Measurements from ENCODE around the gene USP37.
"Not testable (repeated sequence)": the region's sequence is repeated elsewhere in the genome, so short reads cannot be mapped to it uniquely, and the experiment has no call there.

USP37 gene

GRCh38 chr2:218529990-218530389, 38.2 kb downstream of the USP37 start:
- Histone ChIP-seq H3K4me1 (no peaks in the 10 kb centered on the region), H3K4me3 (no peak overlapping the region), H3K9me3 (no peaks in the 10 kb centered on the region), H3K27me3 (ENCODE audit: low read depth) (no peaks in the 10 kb centered on the region), H3K36me3 (replicated peaks) (peaks cover 55% of the 10 kb centered on the region)
- DNase-seq (ENCODE audit: low spot score in 2 of 2): no peak
- in situ Hi-C loops (cut with MboI; ENCODE audit: low sequenced_read_pairs): no loop called here

GRCh38 chr2:218528409-218528808, 39.7 kb downstream of the USP37 start:
- in situ Hi-C loops (cut with MboI; ENCODE audit: low sequenced_read_pairs); H3K9me3 ChIP-seq; DNase-seq (ENCODE audit: low spot score in 2 of 2); H3K4me3 ChIP-seq; H3K4me1 ChIP-seq; H3K27me3 ChIP-seq (ENCODE audit: low read depth): not testable (repeated sequence)
- H3K36me3 ChIP-seq (replicated peaks): peaks cover 50% of the 10 kb centered on the region

GRCh38 chr2:218523651-218524050, 44.5 kb downstream of the USP37 start:
- in situ Hi-C loops (cut with MboI; ENCODE audit: low sequenced_read_pairs): no loop called here
- DNase-seq (ENCODE audit: low spot score in 2 of 2): no peak
- H3K36me3 ChIP-seq (replicated peaks): peaks cover 26% of the 10 kb centered on the region
- no peaks in the 10 kb centered on the region for H3K4me1 ChIP-seq
- no peaks in the 10 kb centered on the region for H3K9me3 ChIP-seq
- no peak overlapping the region for H3K4me3 ChIP-seq
- H3K27me3 ChIP-seq (ENCODE audit: low read depth): no peaks in the 10 kb centered on the region

- no peak for DNase-seq (ENCODE audit: low spot score in 2 of 2)
- Histone ChIP-seq H3K36me3 (replicated peaks) (peaks cover 5% of the 10 kb centered on the region; the same call in 1 of the 2 replicates), H3K9me3 (no peaks in the 10 kb centered on the region), H3K27me3 (ENCODE audit: low read depth) (no peaks in the 10 kb centered on the region), H3K4me1 (no peaks in the 10 kb centered on the region), H3K4me3 (no peak overlapping the region)
- in situ Hi-C loops (cut with MboI; ENCODE audit: low sequenced_read_pairs): no loop called here
Observed at GRCh38 chr2:218518876-218519275, 49.3 kb downstream of the USP37 start.

- Histone ChIP-seq H3K27me3 (ENCODE audit: low read depth) (no peaks in the 10 kb centered on the region), H3K4me1 (no peaks in the 10 kb centered on the region), H3K4me3 (no peak overlapping the region), H3K9me3 (no peaks in the 10 kb centered on the region), H3K36me3 (replicated peaks) (0 out of 2 replicates have a peak, but pooled peaks cover 3% of the 10 kb centered on the region)
- in situ Hi-C loops (cut with MboI; ENCODE audit: low sequenced_read_pairs): no loop called here
- no peak for DNase-seq (ENCODE audit: low spot score in 2 of 2)
Observed at GRCh38 chr2:218517434-218518206, 50.5 kb downstream of the USP37 start.

- Histone ChIP-seq H3K9me3 (no peaks in the 10 kb centered on the region), H3K36me3 (replicated peaks) (0 out of 2 replicates have a peak, but pooled peaks cover 3% of the 10 kb centered on the region), H3K4me3 (no peak overlapping the region), H3K27me3 (ENCODE audit: low read depth) (no peaks in the 10 kb centered on the region), H3K4me1 (no peaks in the 10 kb centered on the region)
- DNase-seq (ENCODE audit: low spot score in 2 of 2): peak; percentile 9 to 13
- in situ Hi-C loops (cut with MboI; ENCODE audit: low sequenced_read_pairs): no loop called here
Observed at GRCh38 chr2:218516614-218517013, 51.5 kb downstream of the USP37 start.

- Histone ChIP-seq H3K36me3 (replicated peaks) (peaks cover 2% of the 10 kb centered on the region; the same call in 1 of the 2 replicates), H3K9me3 (no peaks in the 10 kb centered on the region), H3K4me3 (no peak overlapping the region), H3K4me1 (no peaks in the 10 kb centered on the region), H3K27me3 (ENCODE audit: low read depth) (no peaks in the 10 kb centered on the region)
- in situ Hi-C loops (cut with MboI; ENCODE audit: low sequenced_read_pairs): no loop called here
- no peak for DNase-seq (ENCODE audit: low spot score in 2 of 2)
Observed at GRCh38 chr2:218513676-218514075, 54.5 kb downstream of the USP37 start.

GRCh38 chr2:218508299-218508698, 59.9 kb downstream of the USP37 start:
- Histone ChIP-seq H3K4me3 (no peak overlapping the region), H3K27me3 (ENCODE audit: low read depth) (no peaks in the 10 kb centered on the region), H3K36me3 (replicated peaks) (peaks cover 4% of the 10 kb centered on the region), H3K4me1 (no peaks in the 10 kb centered on the region), H3K9me3 (no peaks in the 10 kb centered on the region)
- DNase-seq (ENCODE audit: low spot score in 2 of 2): no peak
- in situ Hi-C loops (cut with MboI; ENCODE audit: low sequenced_read_pairs): no loop called here

GRCh38 chr2:218505754-218506371, 62.3 kb downstream of the USP37 start:
- Histone ChIP-seq H3K36me3 (replicated peaks) (peaks cover 4% of the 10 kb centered on the region), H3K27me3 (ENCODE audit: low read depth) (no peaks in the 10 kb centered on the region), H3K4me1 (no peaks in the 10 kb centered on the region), H3K9me3 (no peaks in the 10 kb centered on the region), H3K4me3 (no peak overlapping the region)
- no peak for DNase-seq (ENCODE audit: low spot score in 2 of 2)
- in situ Hi-C loops (cut with MboI; ENCODE audit: low sequenced_read_pairs): no loop called here

- Histone ChIP-seq H3K4me3 (no peak overlapping the region), H3K36me3 (replicated peaks) (no peaks in the 10 kb centered on the region), H3K9me3 (no peaks in the 10 kb centered on the region), H3K4me1 (no peaks in the 10 kb centered on the region), H3K27me3 (ENCODE audit: low read depth) (no peaks in the 10 kb centered on the region)
- in situ Hi-C loops (cut with MboI; ENCODE audit: low sequenced_read_pairs): no loop called here
- peak in 1 of 2 experiments; percentile 18 for DNase-seq (ENCODE audit: low spot score in 2 of 2)
Observed at GRCh38 chr2:218501665-218502064, 66.5 kb downstream of the USP37 start.

- Histone ChIP-seq H3K27me3 (ENCODE audit: low read depth) (no peaks in the 10 kb centered on the region), H3K4me3 (no peak overlapping the region), H3K36me3 (replicated peaks) (peaks cover under 1% of the 10 kb centered on the region; the same call in 1 of the 2 replicates), H3K9me3 (no peaks in the 10 kb centered on the region), H3K4me1 (no peaks in the 10 kb centered on the region)
- DNase-seq (ENCODE audit: low spot score in 2 of 2): no peak
- in situ Hi-C loops (cut with MboI; ENCODE audit: low sequenced_read_pairs): no loop called here
Observed at GRCh38 chr2:218500501-218501060, 67.6 kb downstream of the USP37 start.

- H3K36me3 ChIP-seq (replicated peaks): peaks cover 40% of the 10 kb centered on the region
- in situ Hi-C loops (cut with MboI; ENCODE audit: low sequenced_read_pairs): no loop called here
Observed at GRCh38 chr2:218485986-218486667, 82.0 kb downstream of the USP37 start.

GRCh38 chr2:218482651-218483050, 85.5 kb downstream of the USP37 start:
- H3K4me1 ChIP-seq: 0 out of 2 replicates have a peak, but pooled peaks cover 2% of the 10 kb centered on the region
- no peaks in the 10 kb centered on the region for H3K27me3 ChIP-seq (ENCODE audit: low read depth)
- H3K4me3 ChIP-seq: no peak overlapping the region
- peaks cover 43% of the 10 kb centered on the region for H3K36me3 ChIP-seq (replicated peaks)
- in situ Hi-C loops (cut with MboI; ENCODE audit: low sequenced_read_pairs): no loop called here
- no peaks in the 10 kb centered on the region for H3K9me3 ChIP-seq
- no peak for DNase-seq (ENCODE audit: low spot score in 2 of 2)

More at GRCh38 chr2:218485986-218486667, 82.0 kb downstream of the USP37 start:
- H3K4me1 ChIP-seq: no peaks in the 10 kb centered on the region
- no peak for DNase-seq (ENCODE audit: low spot score in 2 of 2)
- no peaks in the 10 kb centered on the region for H3K27me3 ChIP-seq (ENCODE audit: low read depth)
- no peaks in the 10 kb centered on the region for H3K9me3 ChIP-seq
- no peak overlapping the region for H3K4me3 ChIP-seq

All from HAP-1 (cell line).